ENCODE data around the gene LRRC26. TPM values are rescaled to one million over a fixed set of nuclear protein-coding genes. Genes with fewer than 3 reads are reported as not detected.

The LRRC26 gene
- total RNA-seq, 1 donor from 2014 or later: not detected

DNA sequence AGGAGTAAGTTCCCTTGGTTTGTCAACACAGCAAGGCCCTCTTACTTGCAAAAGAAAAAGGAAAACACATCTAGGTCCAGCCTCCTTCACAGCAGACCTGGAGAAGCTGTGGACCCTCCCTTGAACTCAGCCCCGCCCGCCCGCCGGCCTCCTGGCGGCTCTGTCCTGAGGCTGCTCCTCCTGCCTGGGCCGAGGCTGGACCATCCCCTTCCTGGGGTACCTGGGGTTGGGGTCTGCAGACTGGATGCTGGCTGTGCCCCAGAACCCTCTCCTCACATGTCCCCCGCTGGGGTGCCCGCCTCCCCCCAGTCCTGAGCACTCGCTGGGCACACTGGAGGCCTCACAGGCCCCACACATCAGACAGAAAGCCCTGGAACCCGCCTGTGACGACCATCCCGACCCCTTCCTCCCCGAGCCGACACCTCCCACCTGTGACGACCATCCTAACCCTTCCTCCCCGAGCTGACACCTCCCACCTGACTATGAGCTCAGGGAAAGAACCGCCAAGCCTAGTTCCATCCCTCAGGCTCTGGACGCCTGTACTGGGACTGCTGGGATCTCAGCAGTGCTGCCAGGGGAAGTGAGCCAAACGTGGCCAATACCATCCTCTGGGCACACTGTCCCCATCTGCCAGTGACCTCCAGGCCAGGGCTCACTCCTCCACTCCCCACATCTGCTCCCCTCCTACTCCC is 9.2 kb upstream of the LRRC26 start:
- no peak overlapping the region for H3K4me3 Mint-ChIP-seq
- TF ChIP-seq, protein P1, sequence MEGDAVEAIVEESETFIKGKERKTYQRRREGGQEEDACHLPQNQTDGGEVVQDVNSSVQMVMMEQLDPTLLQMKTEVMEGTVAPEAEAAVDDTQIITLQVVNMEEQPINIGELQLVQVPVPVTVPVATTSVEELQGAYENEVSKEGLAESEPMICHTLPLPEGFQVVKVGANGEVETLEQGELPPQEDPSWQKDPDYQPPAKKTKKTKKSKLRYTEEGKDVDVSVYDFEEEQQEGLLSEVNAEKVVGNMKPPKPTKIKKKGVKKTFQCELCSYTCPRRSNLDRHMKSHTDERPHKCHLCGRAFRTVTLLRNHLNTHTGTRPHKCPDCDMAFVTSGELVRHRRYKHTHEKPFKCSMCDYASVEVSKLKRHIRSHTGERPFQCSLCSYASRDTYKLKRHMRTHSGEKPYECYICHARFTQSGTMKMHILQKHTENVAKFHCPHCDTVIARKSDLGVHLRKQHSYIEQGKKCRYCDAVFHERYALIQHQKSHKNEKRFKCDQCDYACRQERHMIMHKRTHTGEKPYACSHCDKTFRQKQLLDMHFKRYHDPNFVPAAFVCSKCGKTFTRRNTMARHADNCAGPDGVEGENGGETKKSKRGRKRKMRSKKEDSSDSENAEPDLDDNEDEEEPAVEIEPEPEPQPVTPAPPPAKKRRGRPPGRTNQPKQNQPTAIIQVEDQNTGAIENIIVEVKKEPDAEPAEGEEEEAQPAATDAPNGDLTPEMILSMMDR (IDR thresholded peaks at IDR 0.05; ENCODE audit: unreplicated experiment): no peak
- H3K9me3 Mint-ChIP-seq: no peaks in the 10 kb centered on the region
- peaks cover 11% of the 10 kb centered on the region for H3K36me3 Mint-ChIP-seq
- peaks cover 24% of the 10 kb centered on the region for H3K27me3 Mint-ChIP-seq (ENCODE audit: low read depth)
- no peak overlapping the region for H3K27ac Mint-ChIP-seq
- no peaks in the 10 kb centered on the region for H3K4me1 Mint-ChIP-seq
- no peak for DNase-seq (ENCODE audit: low spot score in 2 of 2, unreplicated experiment in 2 of 2)

DNA sequence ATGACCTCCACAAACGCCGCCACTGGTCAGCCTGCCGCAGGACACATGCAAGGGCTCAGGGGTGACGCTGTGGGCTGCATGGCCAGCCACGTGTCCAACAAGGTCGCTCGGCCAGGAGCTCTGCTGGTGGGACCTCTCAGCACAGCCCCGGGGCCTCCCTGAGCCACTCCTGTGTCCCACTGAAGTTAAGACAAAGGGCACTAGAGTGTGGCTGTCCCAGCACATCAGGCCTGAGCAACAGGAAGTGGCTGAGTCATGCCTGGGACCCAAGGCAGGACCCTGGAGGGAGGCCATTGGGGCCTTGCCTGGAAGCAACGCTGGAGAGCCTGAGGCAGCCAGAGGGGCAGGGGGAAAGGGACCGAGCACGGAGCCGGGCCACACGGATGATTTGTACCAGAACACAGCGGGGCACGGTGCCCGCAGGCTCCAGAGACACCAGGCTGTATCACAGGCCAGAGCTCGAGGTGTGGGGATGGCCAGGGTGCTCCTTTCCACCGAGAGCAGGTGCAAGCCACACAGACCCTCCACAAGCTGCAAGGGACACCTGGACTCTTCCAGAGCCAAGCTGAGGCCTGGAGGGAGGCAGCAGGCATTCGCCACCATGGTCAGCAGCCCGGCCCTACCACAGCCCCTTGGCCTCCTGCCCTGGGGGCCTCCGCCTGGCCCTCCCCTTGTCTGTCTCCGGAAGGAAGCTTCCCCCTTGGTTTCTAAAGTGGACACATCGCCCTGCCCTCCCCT is 8.5 kb upstream of the LRRC26 start:
- Mint-ChIP-seq H3K27me3 (ENCODE audit: low read depth) (peaks cover 31% of the 10 kb centered on the region), H3K4me1 (no peaks in the 10 kb centered on the region), H3K36me3 (peaks cover 10% of the 10 kb centered on the region), H3K4me3 (no peak overlapping the region), H3K9me3 (no peaks in the 10 kb centered on the region), H3K27ac (no peak overlapping the region)
- no peak for DNase-seq (ENCODE audit: low spot score in 2 of 2, unreplicated experiment in 2 of 2)
- TF ChIP-seq, protein P1 (IDR thresholded peaks at IDR 0.05; ENCODE audit: unreplicated experiment): no peak

DNA sequence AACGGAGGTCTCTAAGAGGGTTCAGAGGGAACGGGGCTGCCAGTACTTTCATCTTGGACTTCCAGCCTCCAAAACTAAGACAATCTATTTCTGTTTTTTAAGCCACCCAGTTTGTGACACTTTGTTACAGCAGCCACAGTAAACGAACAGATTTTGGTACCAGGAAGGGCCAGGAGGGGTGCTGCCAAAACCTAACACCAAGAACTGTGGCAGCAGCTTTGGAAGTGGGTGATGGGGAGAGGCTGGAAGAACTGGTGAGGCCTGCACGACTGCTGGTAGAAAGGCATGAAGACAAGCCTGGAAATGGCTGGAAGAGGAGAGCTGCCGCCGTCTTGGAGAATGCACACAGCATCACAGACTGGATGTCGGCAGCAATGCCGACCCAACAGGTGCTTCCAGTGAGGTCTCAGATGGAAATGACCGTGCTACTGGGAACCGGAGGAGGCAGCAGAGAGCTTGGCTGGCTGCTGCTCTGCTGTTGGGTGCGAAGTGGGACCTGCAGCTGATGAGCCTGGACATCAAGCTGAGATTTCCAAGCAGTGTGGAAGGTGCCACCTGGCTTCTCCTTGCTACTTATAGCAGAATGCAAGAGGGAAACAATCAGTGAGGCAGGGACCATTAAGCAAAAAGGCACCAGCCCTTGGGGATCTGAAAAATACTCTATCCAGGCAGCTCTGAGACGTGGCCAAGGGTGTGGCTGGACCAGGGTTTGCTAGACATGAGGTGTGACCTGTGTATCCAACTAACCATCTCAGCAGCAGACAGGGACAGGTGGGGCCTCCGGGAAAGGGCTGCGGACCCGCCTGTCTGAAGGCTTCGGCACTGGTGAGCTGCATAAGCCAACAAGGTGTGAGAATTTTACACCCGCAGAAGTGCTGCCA is 6.7 kb upstream of the LRRC26 start:
- peaks cover 49% of the 10 kb centered on the region for H3K27me3 Mint-ChIP-seq (ENCODE audit: low read depth)
- peaks cover 5% of the 10 kb centered on the region for H3K36me3 Mint-ChIP-seq
- H3K9me3 Mint-ChIP-seq: no peaks in the 10 kb centered on the region
- no peak overlapping the region for H3K4me3 Mint-ChIP-seq
- H3K27ac Mint-ChIP-seq: no peak overlapping the region
- no peaks in the 10 kb centered on the region for H3K4me1 Mint-ChIP-seq
- no peak for DNase-seq (ENCODE audit: low spot score in 2 of 2, unreplicated experiment in 2 of 2)
- TF ChIP-seq, protein P1 (IDR thresholded peaks at IDR 0.05; ENCODE audit: unreplicated experiment): peak; percentile 43

DNA sequence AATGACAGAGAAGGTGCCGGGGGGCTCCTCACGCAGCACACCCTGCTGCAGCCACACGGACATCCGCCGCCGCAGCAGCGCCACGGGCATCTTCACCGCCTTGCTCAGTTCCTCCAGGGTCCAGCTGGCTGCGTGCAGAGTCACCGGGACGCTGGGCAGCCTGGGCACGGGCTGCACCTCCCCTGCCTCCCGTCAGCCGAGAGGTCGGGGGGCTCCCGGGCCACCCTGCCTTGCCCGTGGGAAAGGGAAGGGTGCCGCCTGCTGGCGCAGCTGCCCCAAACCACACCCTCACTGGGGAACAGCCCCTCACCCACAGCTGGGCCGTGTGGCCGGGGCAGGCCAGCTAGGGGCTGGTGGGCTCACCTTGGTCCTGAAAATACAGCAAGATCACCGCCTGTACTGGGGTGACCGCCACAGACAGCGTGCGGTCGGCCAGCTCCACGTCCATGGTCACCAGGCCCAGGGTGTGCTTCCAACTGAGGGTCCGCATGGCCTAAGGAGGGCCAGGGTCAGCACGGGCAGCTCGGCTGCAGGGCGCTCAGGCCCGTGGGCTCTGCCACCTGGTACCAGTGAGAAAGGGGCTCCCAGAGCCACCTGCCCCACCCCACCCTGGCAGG is 5.6 kb upstream of the LRRC26 start:
- H3K27me3 Mint-ChIP-seq (ENCODE audit: low read depth): peaks cover 60% of the 10 kb centered on the region
- DNase-seq (ENCODE audit: low spot score in 2 of 2, unreplicated experiment in 2 of 2): no peak
- TF ChIP-seq, protein P1 (IDR thresholded peaks at IDR 0.05; ENCODE audit: unreplicated experiment): no peak

DNA sequence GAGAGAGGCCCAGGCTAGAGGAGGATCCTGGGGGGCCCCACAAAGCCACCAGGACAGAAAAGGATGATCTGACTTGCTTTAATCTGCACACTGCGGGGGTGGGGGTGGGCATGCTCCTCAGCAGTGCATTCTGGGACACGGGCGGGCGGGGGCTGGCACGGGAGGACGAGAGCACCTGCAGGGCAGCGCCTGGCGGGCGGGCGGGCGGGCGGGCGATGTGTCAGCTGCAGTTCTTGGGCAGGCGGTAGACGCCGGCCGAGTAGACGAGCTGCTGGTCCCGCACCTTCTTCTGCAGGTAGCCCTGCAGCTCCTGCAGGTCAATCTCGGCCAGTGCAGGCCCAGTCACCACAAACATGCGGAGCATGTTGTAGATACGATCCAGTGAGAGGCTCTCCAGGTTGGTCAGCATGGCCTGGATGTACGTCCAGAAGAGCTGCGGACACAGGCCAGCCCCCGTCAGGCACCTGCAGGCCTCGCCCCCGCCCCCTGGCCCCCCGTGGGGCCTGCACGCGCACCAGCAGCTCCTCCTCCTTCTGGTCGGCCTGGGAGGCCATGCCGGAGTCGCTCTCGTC is 5.0 kb upstream of the LRRC26 start:
- H3K27me3 Mint-ChIP-seq (ENCODE audit: low read depth): peaks cover 66% of the 10 kb centered on the region
- TF ChIP-seq, protein P1 (IDR thresholded peaks at IDR 0.05; ENCODE audit: unreplicated experiment): no peak
- no peaks in the 10 kb centered on the region for H3K9me3 Mint-ChIP-seq
- H3K4me3 Mint-ChIP-seq: no peak overlapping the region
- no peaks in the 10 kb centered on the region for H3K4me1 Mint-ChIP-seq
- H3K27ac Mint-ChIP-seq: no peak overlapping the region
- peaks cover 5% of the 10 kb centered on the region for H3K36me3 Mint-ChIP-seq
- no peak for DNase-seq (ENCODE audit: low spot score in 2 of 2, unreplicated experiment in 2 of 2)

More for the DNA sequence above, 5.6 kb upstream of the LRRC26 start:
- Mint-ChIP-seq H3K9me3 (no peaks in the 10 kb centered on the region), H3K27ac (no peak overlapping the region), H3K4me1 (no peaks in the 10 kb centered on the region), H3K4me3 (no peak overlapping the region), H3K36me3 (peaks cover 5% of the 10 kb centered on the region)
